Fibroblast of peridontal ligament (primary cell): ENCODE results near the gene GBP4.

Experiments used
- DNase-seq: peaks from one replicate; pipeline ENCODE4 v3.0.0-alpha.2; 2010; ENCODE audit errors: extremely low read depth

Gene GBP4

GRCh38 chr1:89170170-89171066 lies 28.3 kb downstream of the GBP4 start:
- DNase-seq, result no peak

- no peak for DNase-seq
Observed at GRCh38 chr1:89169166-89169565, 29.6 kb downstream of the GBP4 start.

GRCh38 chr1:89167590-89168230 lies 31.0 kb downstream of the GBP4 start:
- no peak for DNase-seq

GRCh38 chr1:89166705-89167104 lies 32.0 kb downstream of the GBP4 start:
- DNase-seq, result no peak

GRCh38 chr1:89165811-89166210 lies 32.9 kb downstream of the GBP4 start:
- DNase-seq, result no peak

GRCh38 chr1:89151047-89151446 lies 47.7 kb downstream of the GBP4 start:
- no peak for DNase-seq

GRCh38 chr1:89149976-89150375 lies 48.8 kb downstream of the GBP4 start:
- DNase-seq, result no peak

GRCh38 chr1:89149229-89149628 lies 49.5 kb downstream of the GBP4 start:
- DNase-seq, result peak; percentile 32

- no peak for DNase-seq
Observed at GRCh38 chr1:89147678-89148658, 50.8 kb downstream of the GBP4 start.

GRCh38 chr1:89146721-89147120 lies 52.0 kb downstream of the GBP4 start:
- DNase-seq, result no peak

- DNase-seq, result no peak
Observed at GRCh38 chr1:89143484-89143883, 55.3 kb downstream of the GBP4 start.

GRCh38 chr1:89142160-89142559 lies 56.6 kb downstream of the GBP4 start:
- no peak for DNase-seq

- DNase-seq, result no peak
Observed at GRCh38 chr1:89133747-89134146, 65.0 kb downstream of the GBP4 start.
